Posterior vena cava (tissue), 2 donors: Measurements from ENCODE around the gene OR5K3. TPM values are rescaled to one million over a fixed set of nuclear protein-coding genes. Genes with fewer than 3 reads are reported as not detected.

Source experiments
- DNase-seq: peaks from one replicate; pipeline ENCODE4 v3.0.0-alpha.2; 2020; ENCODE audit warnings: low spot score
- intact Hi-C, 2 donors: fragments of 100-400 bp; cut with DNase I; formaldehyde crosslinking; loops; one replicate each; pipeline versions ENCODE4 v1.14.1 to v1.14.2; 2022 to 2023
- total RNA-seq, 2 donors: library from RNA; stranded (reverse); fragmentation: NEBNext Ultra II Directional; extraction: Animal tissue kit (Norgen Biotek cat#: 25700); gene quantifications; one replicate each; pipeline ENCODE4 v1.2.1, GENCODE V29; 2021
- donor health status: DM: yes; HTN: yes; CAD: no.
- donor health status: DM: yes; HTN: yes; CAD: no.

Gene OR5K3
- total RNA-seq, 2 donors from 2014 or later, result not detected

DNA sequence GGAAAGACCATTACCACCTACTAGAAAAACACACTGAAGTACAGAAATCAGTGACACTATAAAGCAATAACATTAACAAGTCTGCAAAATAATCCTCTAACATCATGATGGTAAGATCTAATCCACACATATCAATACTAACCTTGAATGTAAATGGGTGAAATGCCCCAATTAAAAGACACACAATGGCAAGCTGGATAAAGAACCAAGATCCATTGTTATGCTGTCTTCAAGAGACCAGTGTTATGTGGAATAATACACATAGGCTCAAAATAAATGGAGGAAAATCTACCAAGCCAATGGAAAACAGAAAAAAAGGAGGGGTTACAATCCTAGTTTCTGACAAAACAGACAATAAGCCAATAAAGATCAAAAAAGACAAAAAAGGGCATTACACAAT is 13.5 kb downstream of the OR5K3 start:
- intact Hi-C loops, result no loop called here
- DNase-seq, result no peak

GRCh38 chr3:98406034-98406433 is 15.6 kb downstream of the OR5K3 start:
- intact Hi-C loops, result no loop called here
- DNase-seq, result no peak

DNA sequence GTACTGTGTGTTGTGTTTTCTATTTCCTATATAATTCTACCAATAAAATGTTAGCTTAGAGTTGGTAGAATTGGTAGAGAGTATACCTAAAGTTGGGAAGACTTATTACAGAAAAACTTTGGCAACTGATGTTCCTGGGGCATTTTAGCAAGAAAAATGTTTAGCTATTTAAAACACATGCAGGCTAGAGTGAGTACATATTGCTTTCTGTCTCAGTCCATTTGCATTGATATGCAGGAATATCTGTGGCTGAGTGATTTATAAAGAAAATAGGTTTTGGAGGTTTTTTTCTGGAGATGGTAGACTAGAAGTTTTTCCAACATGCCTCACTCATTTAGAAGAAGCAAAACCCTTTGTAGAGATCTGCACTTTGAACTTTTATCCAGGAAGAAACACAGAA is 42.1 kb downstream of the OR5K3 start:
- no peak for DNase-seq
- intact Hi-C loops, result no loop called here

GRCh38 chr3:98433764-98434163 is 43.3 kb downstream of the OR5K3 start:
- intact Hi-C loops, result no loop called here
- no peak for DNase-seq

DNA sequence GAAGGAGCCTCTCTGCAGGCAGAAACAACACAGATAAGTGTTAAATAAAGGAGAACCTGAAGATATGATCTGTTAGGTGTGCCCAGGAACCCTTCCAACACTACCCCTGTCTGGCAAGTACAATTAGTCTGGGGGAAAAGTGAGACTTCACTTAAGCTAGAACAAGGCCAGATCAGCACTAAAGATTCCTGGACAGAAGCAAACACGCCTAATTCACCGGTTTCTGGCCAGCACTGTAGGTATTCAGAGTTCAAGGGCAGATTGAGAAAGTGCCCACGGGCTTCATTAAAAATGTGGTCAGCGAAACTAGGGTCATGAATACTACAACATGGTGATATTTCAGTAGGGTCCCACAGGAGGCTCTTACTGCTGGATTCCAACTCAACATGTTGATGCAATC is 43.9 kb downstream of the OR5K3 start:
- intact Hi-C loops, result no loop called here
- DNase-seq, result no peak

GRCh38 chr3:98440283-98440682 is 49.8 kb downstream of the OR5K3 start:
- intact Hi-C loops, result no loop called here
- DNase-seq, result no peak

Other genes with a start within 250 kb of the OR5K3 start
- not detected for gene OR5H14, start 243.2 kb upstream of the OR5K3 start, total RNA-seq
- not detected for gene OR5H15, start 224.0 kb upstream of the OR5K3 start, total RNA-seq
- gene OR5H6, start 126.4 kb upstream of the OR5K3 start, total RNA-seq, result not detected
- not detected for gene OR5H2, start 108.2 kb upstream of the OR5K3 start, total RNA-seq
- not detected for gene OR5K4, start 36.8 kb upstream of the OR5K3 start, total RNA-seq
- not detected for gene OR5K1, start 72.5 kb downstream of the OR5K3 start, total RNA-seq
- not detected for gene OR5K2, start 107.0 kb downstream of the OR5K3 start, total RNA-seq
- gene CLDND1, start 132.2 kb downstream of the OR5K3 start, total RNA-seq, result 100 to 1,000 TPM; 105 to 114 TPM
- not detected for gene GPR15, start 141.3 kb downstream of the OR5K3 start, total RNA-seq
- 10 to 100 TPM; 12.2 to 12.7 TPM for gene CPOX, start 202.9 kb downstream of the OR5K3 start, total RNA-seq